Measurements from ENCODE around the gene NFIX. TPM values are rescaled to one million over a fixed set of nuclear protein-coding genes. Genes with fewer than 3 reads are reported as not detected.

NFIX gene
- total RNA-seq, 2 experiments from 2014 or later, result 1.2 to 1.5 TPM

GRCh38 chr19:13034636-13035035, 39.4 kb downstream of the NFIX start:
- H3K4me1 Mint-ChIP-seq, result no peaks in the 10 kb centered on the region
- H3K9me3 Mint-ChIP-seq, result no peaks in the 10 kb centered on the region
- H3K36me3 Mint-ChIP-seq (ENCODE audit: low read depth), result no peaks in the 10 kb centered on the region
- no peak overlapping the region for H3K27ac Mint-ChIP-seq
- DNase-seq, result no peak
- H3K27me3 Mint-ChIP-seq, result no peaks in the 10 kb centered on the region
- H3K4me3 Mint-ChIP-seq, result no peak overlapping the region
- POLR2A ChIA-PET, result no interaction called here
- CTCF ChIA-PET, result interaction anchor here (1.2 to 1.9 kb wide), 5 partner anchors 10 to 70 kb away, joined by 3 to 8 read pairs (median 6); no protein-coding TSS in a partner anchor

DNA sequence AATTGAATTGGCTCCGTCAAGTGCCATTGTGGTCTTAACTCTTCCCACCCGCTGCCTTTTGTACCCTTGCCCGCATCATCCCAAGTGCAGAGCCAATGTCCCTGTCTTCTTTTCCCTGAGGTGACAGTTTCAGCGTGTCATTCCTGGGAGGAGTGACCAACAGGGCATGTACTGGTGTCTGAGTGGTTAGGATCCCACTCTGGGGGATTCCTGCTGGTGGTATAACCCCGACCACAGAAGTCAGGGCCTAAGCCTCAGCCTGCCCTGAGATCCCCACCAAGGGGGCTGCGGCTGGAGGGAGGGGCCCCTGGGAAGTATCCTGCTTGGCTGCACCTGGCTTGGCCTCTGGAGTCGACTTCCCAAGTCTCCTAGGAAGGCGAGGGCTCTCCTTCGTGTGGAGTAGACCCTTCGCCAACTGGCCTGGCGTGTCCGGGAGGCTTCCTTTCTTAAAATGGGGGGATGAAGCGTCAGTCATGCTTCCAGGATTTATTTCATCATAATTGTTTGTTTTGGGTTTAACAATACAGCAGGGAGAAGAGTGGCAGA, 40.6 kb downstream of the NFIX start:
- ChIA-PET CTCF (no interaction called here), POLR2A (no interaction called here)
- Mint-ChIP-seq H3K4me1 (no peaks in the 10 kb centered on the region), H3K4me3 (no peak overlapping the region), H3K36me3 (ENCODE audit: low read depth) (no peaks in the 10 kb centered on the region), H3K9me3 (no peaks in the 10 kb centered on the region), H3K27me3 (no peaks in the 10 kb centered on the region), H3K27ac (no peak overlapping the region)
- DNase-seq, result no peak

DNA sequence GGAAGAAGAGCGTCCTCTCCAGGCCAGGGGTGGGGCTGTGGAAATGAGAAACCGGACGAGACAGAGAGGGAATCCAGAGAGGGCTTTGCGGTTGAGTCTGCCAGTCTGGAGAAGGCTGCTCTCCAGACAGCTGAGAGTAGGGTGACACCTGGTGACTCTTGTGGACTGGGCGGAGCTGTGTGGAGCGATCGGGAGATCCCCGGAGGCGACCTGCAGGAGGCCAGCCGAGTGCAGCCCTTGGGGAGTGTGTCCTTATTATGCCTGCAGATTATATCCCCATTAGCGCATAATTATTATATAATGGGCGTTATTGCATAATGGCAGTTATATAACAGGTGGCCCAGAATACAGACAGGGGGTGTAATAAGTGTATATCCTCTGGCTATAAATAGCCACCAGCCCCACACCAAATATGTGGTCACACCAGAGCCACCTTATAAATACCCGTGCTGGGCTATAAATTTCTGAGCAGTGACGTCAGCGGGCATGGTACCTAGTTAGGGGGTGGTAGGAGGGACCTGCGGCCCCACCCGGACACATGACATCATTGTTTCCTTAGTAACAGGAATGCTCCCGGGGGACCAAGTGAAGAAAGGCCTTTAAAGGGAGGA, 41.2 kb downstream of the NFIX start:
- POLR2A ChIA-PET, result no interaction called here
- H3K27me3 Mint-ChIP-seq, result no peaks in the 10 kb centered on the region
- no peak overlapping the region for H3K27ac Mint-ChIP-seq
- no peaks in the 10 kb centered on the region for H3K36me3 Mint-ChIP-seq (ENCODE audit: low read depth)
- no peak for DNase-seq
- H3K9me3 Mint-ChIP-seq, result no peaks in the 10 kb centered on the region
- CTCF ChIA-PET, result no interaction called here
- no peak overlapping the region for H3K4me3 Mint-ChIP-seq
- H3K4me1 Mint-ChIP-seq, result no peaks in the 10 kb centered on the region

- H3K36me3 Mint-ChIP-seq (ENCODE audit: low read depth), result no peaks in the 10 kb centered on the region
- no peak for DNase-seq
- ChIA-PET POLR2A (no interaction called here), CTCF (no interaction called here)
- H3K4me1 Mint-ChIP-seq, result no peaks in the 10 kb centered on the region
- no peaks in the 10 kb centered on the region for H3K9me3 Mint-ChIP-seq
- H3K27ac Mint-ChIP-seq, result no peak overlapping the region
- H3K27me3 Mint-ChIP-seq, result no peaks in the 10 kb centered on the region
- no peak overlapping the region for H3K4me3 Mint-ChIP-seq
Measured at GRCh38 chr19:13037161-13037560, 41.9 kb downstream of the NFIX start.

GRCh38 chr19:13037731-13038130, 42.5 kb downstream of the NFIX start:
- Mint-ChIP-seq H3K4me3 (no peak overlapping the region), H3K27me3 (no peaks in the 10 kb centered on the region), H3K36me3 (ENCODE audit: low read depth) (no peaks in the 10 kb centered on the region), H3K4me1 (no peaks in the 10 kb centered on the region), H3K27ac (no peak overlapping the region), H3K9me3 (no peaks in the 10 kb centered on the region)
- ChIA-PET POLR2A (no interaction called here), CTCF (interaction anchor here (0.7 kb wide), 1 partner anchor 60 kb away, joined by 4 read pairs; no protein-coding TSS in a partner anchor)
- no peak for DNase-seq

DNA sequence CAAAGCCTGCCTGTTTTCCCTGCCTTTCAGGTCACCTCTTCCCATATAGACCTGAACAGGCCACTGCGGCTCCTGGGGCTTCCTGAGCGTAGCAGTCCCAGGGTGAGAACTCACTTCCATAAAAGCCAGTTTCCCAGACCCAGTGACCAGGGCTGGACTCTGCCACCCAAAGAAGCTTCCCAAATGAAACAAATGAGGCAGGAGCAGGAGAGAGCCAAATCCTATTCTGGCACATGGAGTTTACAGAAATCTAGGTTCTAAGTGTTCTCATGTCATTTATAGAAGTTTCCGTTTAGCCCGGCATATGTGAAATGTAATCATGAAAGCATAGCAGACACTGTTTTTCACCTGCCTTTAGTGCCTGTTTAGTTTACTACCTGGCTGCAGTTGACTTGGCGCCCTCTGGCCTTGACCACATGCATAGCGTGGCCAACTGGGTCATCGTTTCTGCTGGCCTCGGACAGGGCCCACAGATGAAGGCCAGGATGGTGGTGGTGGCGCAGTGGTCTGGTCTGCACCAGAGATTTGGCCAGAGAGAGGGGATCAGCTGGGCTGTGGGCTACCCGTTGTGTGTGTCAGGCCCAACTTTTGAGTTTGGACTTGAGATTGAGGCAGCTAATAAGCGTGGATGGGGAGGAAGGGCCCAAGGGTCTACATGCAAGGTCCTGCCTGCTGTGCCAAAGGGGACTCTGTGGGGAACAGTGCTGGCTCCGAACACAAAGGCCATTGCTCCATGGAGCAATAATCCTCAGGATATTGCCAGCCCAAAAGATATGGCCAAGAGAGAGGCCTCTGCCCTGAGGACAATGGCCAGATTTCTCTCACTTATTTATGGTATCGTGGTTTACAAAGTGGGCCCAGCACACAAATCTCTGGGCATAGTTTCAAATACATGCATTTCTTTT, 43.3 kb downstream of the NFIX start:
- no peaks in the 10 kb centered on the region for H3K4me1 Mint-ChIP-seq
- ChIA-PET POLR2A (no interaction called here), CTCF (no interaction called here)
- H3K27ac Mint-ChIP-seq, result no peak overlapping the region
- no peaks in the 10 kb centered on the region for H3K27me3 Mint-ChIP-seq
- H3K36me3 Mint-ChIP-seq (ENCODE audit: low read depth), result no peaks in the 10 kb centered on the region
- H3K9me3 Mint-ChIP-seq, result no peaks in the 10 kb centered on the region
- H3K4me3 Mint-ChIP-seq, result no peak overlapping the region
- DNase-seq, result no peak

DNA sequence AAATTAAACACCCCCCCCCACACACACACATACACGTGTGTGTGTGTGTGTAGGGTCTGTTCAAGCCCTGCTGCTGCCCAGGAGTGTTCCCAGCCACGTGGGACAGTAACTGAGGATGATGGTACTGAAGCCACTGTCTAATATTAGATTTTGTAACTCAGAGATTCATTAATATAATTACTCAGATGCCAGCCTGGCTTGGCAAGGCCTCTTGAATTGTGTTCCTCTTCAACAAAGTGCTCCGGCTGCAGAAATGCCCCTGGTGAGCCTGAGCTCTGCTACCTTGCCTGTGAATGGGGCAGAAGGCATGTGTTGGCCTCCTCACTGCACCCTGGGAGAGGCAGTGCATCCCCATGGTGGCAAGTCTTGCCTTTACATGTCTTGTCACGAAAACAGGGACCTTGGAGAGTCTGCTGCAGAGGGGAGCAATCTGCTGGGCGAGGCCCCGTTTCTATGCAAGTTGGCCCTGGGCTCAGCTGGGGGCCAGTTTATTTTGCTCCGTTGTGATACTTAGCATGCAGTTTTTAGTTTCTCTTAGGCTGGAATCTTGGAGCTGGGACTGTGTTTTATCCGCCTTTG, 44.0 kb downstream of the NFIX start:
- no peak for DNase-seq
- no peaks in the 10 kb centered on the region for H3K9me3 Mint-ChIP-seq
- no peaks in the 10 kb centered on the region for H3K27me3 Mint-ChIP-seq
- ChIA-PET CTCF (interaction anchor here (0.6 to 1.4 kb wide), 3 partner anchors 45 to 294 kb away, joined by 3 to 4 read pairs (median 3); no protein-coding TSS in a partner anchor), POLR2A (no interaction called here)
- no peak overlapping the region for H3K27ac Mint-ChIP-seq
- H3K4me3 Mint-ChIP-seq, result no peak overlapping the region
- no peaks in the 10 kb centered on the region for H3K36me3 Mint-ChIP-seq (ENCODE audit: low read depth)
- H3K4me1 Mint-ChIP-seq, result no peaks in the 10 kb centered on the region

DNA sequence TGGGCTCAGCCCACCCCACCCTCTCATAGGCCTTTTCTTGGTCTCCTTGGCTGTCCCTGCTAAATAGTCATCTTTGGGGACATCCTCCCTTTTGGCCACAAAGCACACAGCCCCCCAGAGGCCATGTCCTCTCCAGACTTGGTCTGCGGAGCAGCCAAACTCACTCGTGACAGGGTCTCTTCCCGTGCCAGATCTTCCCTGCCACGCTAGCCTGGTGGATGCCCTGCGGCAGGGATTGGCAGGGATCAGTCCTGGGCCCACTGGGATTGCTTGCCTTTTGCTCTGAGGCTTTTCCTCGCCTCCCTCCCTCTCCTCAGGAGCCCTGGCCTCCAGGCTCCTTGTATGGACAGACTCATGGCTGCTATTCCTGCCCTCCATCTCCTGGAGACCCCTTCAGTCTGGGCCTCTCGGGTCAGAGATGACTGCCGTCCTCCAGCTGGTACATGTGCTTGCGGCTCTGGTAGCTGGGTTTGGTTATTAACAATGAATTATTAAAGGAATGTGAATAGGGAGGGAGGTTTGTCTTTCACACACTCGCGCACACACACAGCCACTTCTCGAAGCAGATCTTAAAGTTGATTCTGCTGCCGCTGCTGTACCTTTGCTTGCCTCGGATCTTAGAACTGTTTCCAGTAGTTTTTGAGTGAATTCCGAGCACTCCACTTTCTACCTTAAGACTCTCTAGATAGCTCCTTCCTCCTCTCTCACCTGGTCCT, 45.1 kb downstream of the NFIX start:
- Mint-ChIP-seq H3K4me1 (no peaks in the 10 kb centered on the region), H3K4me3 (no peak overlapping the region), H3K27me3 (no peaks in the 10 kb centered on the region), H3K9me3 (no peaks in the 10 kb centered on the region), H3K36me3 (ENCODE audit: low read depth) (no peaks in the 10 kb centered on the region), H3K27ac (no peak overlapping the region)
- DNase-seq, result no peak
- CTCF ChIA-PET, result interaction anchor here (1.0 to 1.7 kb wide), 5 partner anchors 12 to 75 kb away, joined by 3 to 5 read pairs (median 3); no protein-coding TSS in a partner anchor
- POLR2A ChIA-PET, result no interaction called here

GRCh38 chr19:13040948-13041292, 45.6 kb downstream of the NFIX start:
- ChIA-PET POLR2A (no interaction called here), CTCF (interaction anchor here (1.1 to 1.7 kb wide), 4 partner anchors 12 to 76 kb away, joined by 3 to 5 read pairs (median 3); no protein-coding TSS in a partner anchor)
- H3K27ac Mint-ChIP-seq, result no peak overlapping the region
- no peaks in the 10 kb centered on the region for H3K27me3 Mint-ChIP-seq
- no peaks in the 10 kb centered on the region for H3K36me3 Mint-ChIP-seq (ENCODE audit: low read depth)
- H3K4me1 Mint-ChIP-seq, result no peaks in the 10 kb centered on the region
- no peaks in the 10 kb centered on the region for H3K9me3 Mint-ChIP-seq
- DNase-seq, result no peak
- H3K4me3 Mint-ChIP-seq, result no peak overlapping the region

GRCh38 chr19:13042443-13043130, 47.3 kb downstream of the NFIX start:
- ChIA-PET CTCF (interaction anchor here (1.1 kb wide), 1 partner anchor 19 kb away, joined by 3 read pairs; no protein-coding TSS in a partner anchor), POLR2A (interaction anchor here (0.6 kb wide), 1 partner anchor 41 kb away, joined by 3 read pairs; no protein-coding TSS in a partner anchor)
- DNase-seq, result no peak
- Mint-ChIP-seq H3K36me3 (ENCODE audit: low read depth) (no peaks in the 10 kb centered on the region), H3K4me3 (no peak overlapping the region), H3K27me3 (no peaks in the 10 kb centered on the region), H3K9me3 (no peaks in the 10 kb centered on the region), H3K4me1 (no peaks in the 10 kb centered on the region), H3K27ac (no peak overlapping the region)

- ChIA-PET POLR2A (no interaction called here), CTCF (interaction anchor here (1.1 kb wide), 1 partner anchor 18 kb away, joined by 3 read pairs; no protein-coding TSS in a partner anchor)
- H3K4me3 Mint-ChIP-seq, result no peak overlapping the region
- H3K4me1 Mint-ChIP-seq, result no peaks in the 10 kb centered on the region
- H3K9me3 Mint-ChIP-seq, result no peaks in the 10 kb centered on the region
- no peaks in the 10 kb centered on the region for H3K27me3 Mint-ChIP-seq
- H3K27ac Mint-ChIP-seq, result no peak overlapping the region
- H3K36me3 Mint-ChIP-seq (ENCODE audit: low read depth), result no peaks in the 10 kb centered on the region
- DNase-seq, result no peak
Measured at GRCh38 chr19:13043285-13043684, 48.0 kb downstream of the NFIX start.

GRCh38 chr19:13044231-13044836, 49.1 kb downstream of the NFIX start:
- Mint-ChIP-seq H3K4me1 (no peaks in the 10 kb centered on the region), H3K27me3 (no peaks in the 10 kb centered on the region), H3K27ac (no peak overlapping the region), H3K36me3 (ENCODE audit: low read depth) (no peaks in the 10 kb centered on the region), H3K9me3 (no peaks in the 10 kb centered on the region), H3K4me3 (no peak overlapping the region)
- no peak for DNase-seq
- CTCF ChIA-PET, result interaction anchor here (1.1 to 2.8 kb wide), 5 partner anchors 10 to 79 kb away, joined by 4 to 8 read pairs (median 6); no protein-coding TSS in a partner anchor
- POLR2A ChIA-PET, result no interaction called here

Measured in activated CD4-positive, alpha-beta T cell treated with anti-CD3 and anti-CD28 coated beads, Interleukin-2, amount 10 ng/mL, durations not matched to agents 7 days and 5 days (primary cell).